GM12878 (cell line): ENCODE results near the gene PCIF1. TPM values are rescaled to one million over a fixed set of nuclear protein-coding genes. Genes with fewer than 3 reads are reported as not detected.

Experiments
- BHLHE40 ChIP-seq, 2 experiments: fragments of 450-650 bp in 1 of 2; IDR thresholded peaks; 2 replicates each; pipeline ENCODE4 v1.6.1; 2011 to 2017; ENCODE audit warnings: low read depth in 2 of 2, borderline replicate concordance in 1 of 2, improper control_type of control experiment in 1 of 2, low read length in 1 of 2, mild to moderate bottlenecking in 1 of 2
- BMI1 ChIP-seq: fragments of 450-650 bp; IDR thresholded peaks from 2 replicates; pipeline ENCODE4 v1.6.1; 2016; ENCODE audit warnings: mild to moderate bottlenecking, moderate library complexity, borderline replicate concordance
- CBFB ChIP-seq: IDR thresholded peaks from 2 replicates; pipeline ENCODE4 v1.6.1; 2016; ENCODE audit warnings: antibody characterized with exemption, low read depth
- FOXM1 ChIP-seq: IDR thresholded peaks from 2 replicates; pipeline ENCODE4 v1.6.1; 2012; ENCODE audit warnings: low read depth, mild to moderate bottlenecking, inconsistent platforms, low read length, moderate library complexity
- KDM1A ChIP-seq: fragments of 200-600 bp; sonication (generic); IDR thresholded peaks from 2 replicates; pipeline ENCODE4 v1.6.1; 2016; ENCODE audit warnings: borderline replicate concordance
- MXI1 ChIP-seq: fragments of 150-350 bp; IDR thresholded peaks from 2 replicates; pipeline ENCODE4 v1.6.1; 2011; ENCODE audit warnings: low read depth, mild to moderate bottlenecking, inconsistent platforms, low read length, improper control_type of control experiment
- NFXL1 ChIP-seq: fragments of 450-650 bp; IDR thresholded peaks from 2 replicates; pipeline ENCODE4 v1.6.1; 2017; ENCODE audit warnings: antibody characterized with exemption, mild to moderate bottlenecking, borderline replicate concordance
- PML ChIP-seq: IDR thresholded peaks from 2 replicates; pipeline ENCODE4 v1.6.1; 2012; ENCODE audit warnings: low read length, inconsistent platforms
- RAD51 ChIP-seq: fragments of 450-650 bp; IDR thresholded peaks from 2 replicates; pipeline ENCODE4 v1.6.1; 2016; ENCODE audit warnings: moderate library complexity, mild to moderate bottlenecking, inconsistent platforms
- RBBP5 ChIP-seq: fragments of 200-600 bp; sonication (generic); conservative IDR thresholded peaks from 2 replicates; pipeline ENCODE4 v1.6.1; 2016
- RELA ChIP-seq: fragments of 450-650 bp; IDR thresholded peaks from 2 replicates; pipeline ENCODE4 v1.8.0; 2014; ENCODE audit warnings: borderline replicate concordance; ENCODE audit not compliant: partially characterized antibody
- TCF3 ChIP-seq: IDR thresholded peaks from 2 replicates; pipeline ENCODE4 v1.6.1; 2012; ENCODE audit warnings: low read depth, mild to moderate bottlenecking, low read length, borderline replicate concordance; ENCODE audit not compliant: insufficient read depth
- ZNF24 ChIP-seq: fragments of 450-650 bp; IDR thresholded peaks from 2 replicates; pipeline ENCODE4 v1.6.1; 2017; ENCODE audit warnings: antibody characterized with exemption, mild to moderate bottlenecking
- polyA plus RNA-seq, 11 experiments: library from polyadenylated mRNA; depleted of rRNA in 4 of 11; unstranded in 6 of 11; stranded (reverse) in 5 of 11; fragments of >200 nt; fragmentation: Nextera tagmentation in 4 of 11; fragmentation: Illumina TruSeq in 1 of 11; extraction: Ambion mirVana in 4 of 11; extraction: Trizol in 1 of 11; gene quantifications; 1 replicate in 1 of 11; 2 replicates in 10 of 11; pipeline versions ENCODE4 v1.2.1 to v1.2.3, GENCODE V29; 2011 to 2016; ENCODE audit warnings: inconsistent platforms in 2 of 11, missing spikeins in 2 of 11, low read depth in 1 of 11
- total RNA-seq, 4 experiments: library from RNA; depleted of rRNA in 3 of 4; stranded (reverse); fragments of >200 nt in 3 of 4; fragmentation: Illumina TruSeq in 1 of 4; extraction: Trizol in 1 of 4; gene quantifications; 2 replicates each; pipeline versions ENCODE4 v1.2.1 to v1.2.3, GENCODE V29; 2013 to 2021
- TF ChIP-seq, protein P1 (sequence below): IDR thresholded peaks from 2 replicates; pipeline ENCODE4 v1.6.1; 2012; ENCODE audit warnings: low read depth, low read length, improper control_type of control experiment
- TF ChIP-seq, protein P2 (sequence below): fragments of 450-650 bp; IDR thresholded peaks from 2 replicates; pipeline ENCODE4 v1.6.1; 2016; ENCODE audit warnings: mild to moderate bottlenecking
- TF ChIP-seq, protein P3 (sequence below): fragments of 150-350 bp; IDR thresholded peaks from 2 replicates; pipeline ENCODE4 v1.6.1; 2016; ENCODE audit warnings: low read depth, low read length
- TF ChIP-seq, protein P4 (sequence below): fragments of 450-650 bp; formaldehyde crosslinking; IDR thresholded peaks from 2 replicates; pipeline ENCODE4 v1.4.0; 2020; ENCODE audit warnings: mild to moderate bottlenecking, moderate library complexity

PCIF1 gene
- total and polyA plus RNA-seq, 10 of the 15 experiments (the other 5 are each of a cell fraction or from before 2014, with no cell fraction given): 8.4 to 32.9 (median 17.6) TPM

DNA sequence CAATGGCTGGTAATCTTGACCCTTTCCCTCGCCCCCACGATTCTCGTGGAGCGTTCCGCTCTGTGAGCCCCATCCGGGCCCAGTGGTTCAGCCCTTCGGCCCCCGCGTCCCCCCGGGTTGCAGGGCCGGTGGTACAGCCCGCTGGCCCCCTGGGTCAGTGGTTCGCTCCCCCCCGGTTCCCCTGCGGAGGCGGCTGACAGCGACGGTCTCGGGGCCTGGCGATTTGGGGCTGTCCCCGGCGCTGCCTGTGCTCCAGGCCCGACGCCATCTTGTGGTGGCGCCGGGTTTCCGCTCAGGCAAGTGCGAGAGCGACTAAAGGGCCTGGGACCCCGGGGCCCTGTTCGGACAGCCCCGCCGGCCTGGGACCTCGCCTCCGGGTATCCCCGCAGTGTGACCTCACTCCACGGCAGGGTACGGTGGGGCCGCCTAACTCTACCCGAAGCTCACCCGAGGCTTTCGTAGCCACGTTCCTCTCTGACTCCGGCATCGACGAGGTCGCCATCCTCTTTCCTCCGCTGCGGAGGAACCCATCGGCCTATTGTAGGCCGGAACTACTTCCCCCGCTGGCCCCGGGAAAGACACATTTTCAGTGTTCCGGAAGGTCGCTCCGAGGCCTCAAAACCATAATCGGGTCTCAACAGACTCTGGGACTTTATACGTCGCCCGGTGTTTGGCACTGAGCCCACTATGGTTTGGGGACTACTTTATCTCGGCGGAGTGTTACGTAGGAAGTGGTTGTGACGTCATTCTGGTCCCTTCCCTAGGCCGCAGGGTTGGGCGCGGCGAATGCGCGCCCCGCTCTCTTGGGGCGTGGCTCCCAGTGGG lies 37.4 kb downstream of the PCIF1 start, which contains the start of gene ZNF335 (continued):
- TF ChIP-seq RELA: peak; percentile 57
- no peak for TF ChIP-seq TCF3
- TF ChIP-seq BHLHE40 (IDR thresholded peaks at IDR 0.05; ENCODE audit: borderline replicate concordance in 1 of 2, low read depth in 2 of 2, low read length in 1 of 2): peak; percentile 97 to 98
- no peak for TF ChIP-seq NFXL1
- TF ChIP-seq KDM1A: no peak
- TF ChIP-seq, protein P1, sequence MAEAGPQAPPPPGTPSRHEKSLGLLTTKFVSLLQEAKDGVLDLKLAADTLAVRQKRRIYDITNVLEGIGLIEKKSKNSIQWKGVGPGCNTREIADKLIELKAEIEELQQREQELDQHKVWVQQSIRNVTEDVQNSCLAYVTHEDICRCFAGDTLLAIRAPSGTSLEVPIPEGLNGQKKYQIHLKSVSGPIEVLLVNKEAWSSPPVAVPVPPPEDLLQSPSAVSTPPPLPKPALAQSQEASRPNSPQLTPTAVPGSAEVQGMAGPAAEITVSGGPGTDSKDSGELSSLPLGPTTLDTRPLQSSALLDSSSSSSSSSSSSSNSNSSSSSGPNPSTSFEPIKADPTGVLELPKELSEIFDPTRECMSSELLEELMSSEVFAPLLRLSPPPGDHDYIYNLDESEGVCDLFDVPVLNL: 0 out of 2 replicates have a peak, but pooled peaks have one; percentile 10
- TF ChIP-seq, protein P2, sequence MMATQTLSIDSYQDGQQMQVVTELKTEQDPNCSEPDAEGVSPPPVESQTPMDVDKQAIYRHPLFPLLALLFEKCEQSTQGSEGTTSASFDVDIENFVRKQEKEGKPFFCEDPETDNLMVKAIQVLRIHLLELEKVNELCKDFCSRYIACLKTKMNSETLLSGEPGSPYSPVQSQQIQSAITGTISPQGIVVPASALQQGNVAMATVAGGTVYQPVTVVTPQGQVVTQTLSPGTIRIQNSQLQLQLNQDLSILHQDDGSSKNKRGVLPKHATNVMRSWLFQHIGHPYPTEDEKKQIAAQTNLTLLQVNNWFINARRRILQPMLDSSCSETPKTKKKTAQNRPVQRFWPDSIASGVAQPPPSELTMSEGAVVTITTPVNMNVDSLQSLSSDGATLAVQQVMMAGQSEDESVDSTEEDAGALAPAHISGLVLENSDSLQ: peak; percentile 56
- TF ChIP-seq ZNF24: peak; percentile 23; the same call in 1 of the 2 replicates
- peak; percentile 85 for TF ChIP-seq PML
- TF ChIP-seq, protein P3, sequence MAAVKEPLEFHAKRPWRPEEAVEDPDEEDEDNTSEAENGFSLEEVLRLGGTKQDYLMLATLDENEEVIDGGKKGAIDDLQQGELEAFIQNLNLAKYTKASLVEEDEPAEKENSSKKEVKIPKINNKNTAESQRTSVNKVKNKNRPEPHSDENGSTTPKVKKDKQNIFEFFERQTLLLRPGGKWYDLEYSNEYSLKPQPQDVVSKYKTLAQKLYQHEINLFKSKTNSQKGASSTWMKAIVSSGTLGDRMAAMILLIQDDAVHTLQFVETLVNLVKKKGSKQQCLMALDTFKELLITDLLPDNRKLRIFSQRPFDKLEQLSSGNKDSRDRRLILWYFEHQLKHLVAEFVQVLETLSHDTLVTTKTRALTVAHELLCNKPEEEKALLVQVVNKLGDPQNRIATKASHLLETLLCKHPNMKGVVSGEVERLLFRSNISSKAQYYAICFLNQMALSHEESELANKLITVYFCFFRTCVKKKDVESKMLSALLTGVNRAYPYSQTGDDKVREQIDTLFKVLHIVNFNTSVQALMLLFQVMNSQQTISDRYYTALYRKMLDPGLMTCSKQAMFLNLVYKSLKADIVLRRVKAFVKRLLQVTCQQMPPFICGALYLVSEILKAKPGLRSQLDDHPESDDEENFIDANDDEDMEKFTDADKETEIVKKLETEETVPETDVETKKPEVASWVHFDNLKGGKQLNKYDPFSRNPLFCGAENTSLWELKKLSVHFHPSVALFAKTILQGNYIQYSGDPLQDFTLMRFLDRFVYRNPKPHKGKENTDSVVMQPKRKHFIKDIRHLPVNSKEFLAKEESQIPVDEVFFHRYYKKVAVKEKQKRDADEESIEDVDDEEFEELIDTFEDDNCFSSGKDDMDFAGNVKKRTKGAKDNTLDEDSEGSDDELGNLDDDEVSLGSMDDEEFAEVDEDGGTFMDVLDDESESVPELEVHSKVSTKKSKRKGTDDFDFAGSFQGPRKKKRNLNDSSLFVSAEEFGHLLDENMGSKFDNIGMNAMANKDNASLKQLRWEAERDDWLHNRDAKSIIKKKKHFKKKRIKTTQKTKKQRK: no peak
- peak; percentile 72 for TF ChIP-seq FOXM1
- peak; percentile 78 for TF ChIP-seq MXI1
- TF ChIP-seq RBBP5: peak; percentile 90
- TF ChIP-seq CBFB: no peak; the same call in none of the 2 replicates
- TF ChIP-seq, protein P4, sequence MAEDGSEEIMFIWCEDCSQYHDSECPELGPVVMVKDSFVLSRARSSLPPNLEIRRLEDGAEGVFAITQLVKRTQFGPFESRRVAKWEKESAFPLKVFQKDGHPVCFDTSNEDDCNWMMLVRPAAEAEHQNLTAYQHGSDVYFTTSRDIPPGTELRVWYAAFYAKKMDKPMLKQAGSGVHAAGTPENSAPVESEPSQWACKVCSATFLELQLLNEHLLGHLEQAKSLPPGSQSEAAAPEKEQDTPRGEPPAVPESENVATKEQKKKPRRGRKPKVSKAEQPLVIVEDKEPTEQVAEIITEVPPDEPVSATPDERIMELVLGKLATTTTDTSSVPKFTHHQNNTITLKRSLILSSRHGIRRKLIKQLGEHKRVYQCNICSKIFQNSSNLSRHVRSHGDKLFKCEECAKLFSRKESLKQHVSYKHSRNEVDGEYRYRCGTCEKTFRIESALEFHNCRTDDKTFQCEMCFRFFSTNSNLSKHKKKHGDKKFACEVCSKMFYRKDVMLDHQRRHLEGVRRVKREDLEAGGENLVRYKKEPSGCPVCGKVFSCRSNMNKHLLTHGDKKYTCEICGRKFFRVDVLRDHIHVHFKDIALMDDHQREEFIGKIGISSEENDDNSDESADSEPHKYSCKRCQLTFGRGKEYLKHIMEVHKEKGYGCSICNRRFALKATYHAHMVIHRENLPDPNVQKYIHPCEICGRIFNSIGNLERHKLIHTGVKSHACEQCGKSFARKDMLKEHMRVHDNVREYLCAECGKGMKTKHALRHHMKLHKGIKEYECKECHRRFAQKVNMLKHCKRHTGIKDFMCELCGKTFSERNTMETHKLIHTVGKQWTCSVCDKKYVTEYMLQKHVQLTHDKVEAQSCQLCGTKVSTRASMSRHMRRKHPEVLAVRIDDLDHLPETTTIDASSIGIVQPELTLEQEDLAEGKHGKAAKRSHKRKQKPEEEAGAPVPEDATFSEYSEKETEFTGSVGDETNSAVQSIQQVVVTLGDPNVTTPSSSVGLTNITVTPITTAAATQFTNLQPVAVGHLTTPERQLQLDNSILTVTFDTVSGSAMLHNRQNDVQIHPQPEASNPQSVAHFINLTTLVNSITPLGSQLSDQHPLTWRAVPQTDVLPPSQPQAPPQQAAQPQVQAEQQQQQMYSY (CRISPR knock-in tag): 0 out of 2 replicates have a peak, but pooled peaks have one; percentile 21
- TF ChIP-seq BMI1: no peak
- peak; percentile 56 for TF ChIP-seq RAD51
